ENCODE data around the gene RBMS1.

RBMS1 gene

GRCh38 chr2:160251569-160251968 is 242.0 kb downstream of the RBMS1 start:
- DNase-seq (ENCODE audit: low spot score), result no peak

- no peak for DNase-seq (ENCODE audit: low spot score)
Measured at GRCh38 chr2:160249876-160250275, 243.7 kb downstream of the RBMS1 start.

GRCh38 chr2:160247296-160248035 is 246.1 kb downstream of the RBMS1 start:
- no peak for DNase-seq (ENCODE audit: low spot score)

- no peak for DNase-seq (ENCODE audit: low spot score)
Measured at GRCh38 chr2:160246356-160246755, 247.3 kb downstream of the RBMS1 start.

GRCh38 chr2:160245614-160246155 is 247.9 kb downstream of the RBMS1 start:
- DNase-seq (ENCODE audit: low spot score), result no peak

GRCh38 chr2:160242893-160243564 is 250.6 kb downstream of the RBMS1 start:
- no peak for DNase-seq (ENCODE audit: low spot score)

- DNase-seq (ENCODE audit: low spot score), result no peak
Measured at GRCh38 chr2:160241251-160242137, 252.1 kb downstream of the RBMS1 start.

GRCh38 chr2:160239436-160239835 is 254.2 kb downstream of the RBMS1 start:
- DNase-seq (ENCODE audit: low spot score), result no peak

- DNase-seq (ENCODE audit: low spot score), result no peak
Measured at GRCh38 chr2:160238392-160238791, 255.2 kb downstream of the RBMS1 start.

GRCh38 chr2:160232905-160233475 is 260.6 kb downstream of the RBMS1 start:
- DNase-seq (ENCODE audit: low spot score), result no peak

GRCh38 chr2:160229591-160229990 is 264.0 kb downstream of the RBMS1 start:
- no peak for DNase-seq (ENCODE audit: low spot score)

GRCh38 chr2:160228141-160228917 is 265.3 kb downstream of the RBMS1 start:
- DNase-seq (ENCODE audit: low spot score), result no peak

- no peak for DNase-seq (ENCODE audit: low spot score)
Measured at GRCh38 chr2:160227293-160227915, 266.2 kb downstream of the RBMS1 start.

- DNase-seq (ENCODE audit: low spot score), result no peak
Measured at GRCh38 chr2:160226367-160226766, 267.2 kb downstream of the RBMS1 start.

GRCh38 chr2:160225722-160226121 is 267.9 kb downstream of the RBMS1 start:
- no peak for DNase-seq (ENCODE audit: low spot score)

GRCh38 chr2:160224507-160224906 is 269.1 kb downstream of the RBMS1 start:
- no peak for DNase-seq (ENCODE audit: low spot score)

- DNase-seq (ENCODE audit: low spot score), result peak; percentile 91
Measured at GRCh38 chr2:160224060-160224459, 269.5 kb downstream of the RBMS1 start.

GRCh38 chr2:160223560-160223959 is 270.0 kb downstream of the RBMS1 start:
- DNase-seq (ENCODE audit: low spot score), result no peak

- DNase-seq (ENCODE audit: low spot score), result no peak
Measured at GRCh38 chr2:160222546-160223283, 270.9 kb downstream of the RBMS1 start.
